Breast epithelium (tissue), 3 donors: ENCODE data around the gene GPC6.

Experiments
- POLR2A ChIP-seq: fragments of 450-650 bp; IDR thresholded peaks from one replicate; pipeline ENCODE4 v1.6.1; 2016; ENCODE audit warnings: antibody characterized with exemption, mild to moderate bottlenecking, moderate library complexity
- POLR2AphosphoS5 ChIP-seq, 3 donors: sonication (generic); formaldehyde crosslinking; IDR thresholded peaks; one replicate each; pipeline ENCODE4 v1.6.1; 2017; ENCODE audit warnings: antibody characterized with exemption in 3 of 3
- TF ChIP-seq, protein P1 (sequence below), 3 donors: fragments of 450-650 bp; IDR thresholded peaks; one replicate each; pipeline ENCODE4 v1.5.1; 2016 to 2017; ENCODE audit warnings: antibody characterized with exemption in 3 of 3, mild to moderate bottlenecking in 3 of 3, moderate library complexity in 3 of 3

DNA sequence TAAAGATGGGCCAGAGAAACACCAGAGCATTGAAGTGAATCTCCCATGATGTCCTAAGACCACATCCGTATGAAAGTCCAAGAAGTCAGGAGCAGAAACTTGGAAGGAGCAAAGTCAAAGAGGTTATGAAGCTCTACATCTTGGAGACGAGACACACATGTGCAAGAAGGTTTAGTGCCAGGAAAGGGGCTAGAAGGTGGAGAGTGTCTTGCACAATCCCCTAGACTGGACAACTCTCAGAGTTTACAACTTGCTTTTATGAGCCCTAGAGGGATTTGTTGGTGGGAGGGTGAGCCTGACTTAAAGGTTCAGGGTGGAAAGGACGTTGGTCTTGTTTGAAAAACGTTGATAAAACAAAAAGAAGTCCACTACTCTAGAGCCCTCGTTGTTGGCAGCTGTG, 150.6 kb downstream of the GPC6 start:
- TF ChIP-seq, protein P1, sequence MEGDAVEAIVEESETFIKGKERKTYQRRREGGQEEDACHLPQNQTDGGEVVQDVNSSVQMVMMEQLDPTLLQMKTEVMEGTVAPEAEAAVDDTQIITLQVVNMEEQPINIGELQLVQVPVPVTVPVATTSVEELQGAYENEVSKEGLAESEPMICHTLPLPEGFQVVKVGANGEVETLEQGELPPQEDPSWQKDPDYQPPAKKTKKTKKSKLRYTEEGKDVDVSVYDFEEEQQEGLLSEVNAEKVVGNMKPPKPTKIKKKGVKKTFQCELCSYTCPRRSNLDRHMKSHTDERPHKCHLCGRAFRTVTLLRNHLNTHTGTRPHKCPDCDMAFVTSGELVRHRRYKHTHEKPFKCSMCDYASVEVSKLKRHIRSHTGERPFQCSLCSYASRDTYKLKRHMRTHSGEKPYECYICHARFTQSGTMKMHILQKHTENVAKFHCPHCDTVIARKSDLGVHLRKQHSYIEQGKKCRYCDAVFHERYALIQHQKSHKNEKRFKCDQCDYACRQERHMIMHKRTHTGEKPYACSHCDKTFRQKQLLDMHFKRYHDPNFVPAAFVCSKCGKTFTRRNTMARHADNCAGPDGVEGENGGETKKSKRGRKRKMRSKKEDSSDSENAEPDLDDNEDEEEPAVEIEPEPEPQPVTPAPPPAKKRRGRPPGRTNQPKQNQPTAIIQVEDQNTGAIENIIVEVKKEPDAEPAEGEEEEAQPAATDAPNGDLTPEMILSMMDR (IDR thresholded peaks at IDR 0.05) = no peak
- TF ChIP-seq POLR2A (no peak), POLR2AphosphoS5 (IDR thresholded peaks at IDR 0.05) (no peak)
